Stomach (tissue), 4 donors: ENCODE data around the gene RGS6.

Experiments used
- EP300 ChIP-seq: sonication (generic); formaldehyde crosslinking; IDR thresholded peaks from one replicate; pipeline ENCODE4 v1.6.1; 2017; ENCODE audit warnings: antibody characterized with exemption
- POLR2A ChIP-seq, 4 donors: fragments of 450-650 bp; IDR thresholded peaks; one replicate each; pipeline ENCODE4 v1.6.1; 2016; ENCODE audit warnings: antibody characterized with exemption in 4 of 4, control low read depth in 2 of 4, mild to moderate bottlenecking in 1 of 4, moderate library complexity in 1 of 4
- POLR2AphosphoS5 ChIP-seq, 3 donors: sonication (generic); formaldehyde crosslinking; IDR thresholded peaks; one replicate each; pipeline ENCODE4 v1.6.1; 2016; ENCODE audit warnings: antibody characterized with exemption in 3 of 3
- TF ChIP-seq, protein P1 (sequence below), 7 experiments: fragments of 450-650 bp in 4 of 7; fragments of 200-600 bp in 3 of 7; sonication (generic) in 3 of 7; IDR thresholded peaks; one replicate each; pipeline ENCODE4 v1.5.1; 2016 to 2019; ENCODE audit warnings: antibody characterized with exemption in 7 of 7, control low read depth in 2 of 7, mild to moderate bottlenecking in 1 of 7

GRCh38 chr14:71913342-71913741, 18.9 kb upstream of the RGS6 start:
- TF ChIP-seq, protein P1, sequence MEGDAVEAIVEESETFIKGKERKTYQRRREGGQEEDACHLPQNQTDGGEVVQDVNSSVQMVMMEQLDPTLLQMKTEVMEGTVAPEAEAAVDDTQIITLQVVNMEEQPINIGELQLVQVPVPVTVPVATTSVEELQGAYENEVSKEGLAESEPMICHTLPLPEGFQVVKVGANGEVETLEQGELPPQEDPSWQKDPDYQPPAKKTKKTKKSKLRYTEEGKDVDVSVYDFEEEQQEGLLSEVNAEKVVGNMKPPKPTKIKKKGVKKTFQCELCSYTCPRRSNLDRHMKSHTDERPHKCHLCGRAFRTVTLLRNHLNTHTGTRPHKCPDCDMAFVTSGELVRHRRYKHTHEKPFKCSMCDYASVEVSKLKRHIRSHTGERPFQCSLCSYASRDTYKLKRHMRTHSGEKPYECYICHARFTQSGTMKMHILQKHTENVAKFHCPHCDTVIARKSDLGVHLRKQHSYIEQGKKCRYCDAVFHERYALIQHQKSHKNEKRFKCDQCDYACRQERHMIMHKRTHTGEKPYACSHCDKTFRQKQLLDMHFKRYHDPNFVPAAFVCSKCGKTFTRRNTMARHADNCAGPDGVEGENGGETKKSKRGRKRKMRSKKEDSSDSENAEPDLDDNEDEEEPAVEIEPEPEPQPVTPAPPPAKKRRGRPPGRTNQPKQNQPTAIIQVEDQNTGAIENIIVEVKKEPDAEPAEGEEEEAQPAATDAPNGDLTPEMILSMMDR (IDR thresholded peaks at IDR 0.05), result no peak
- TF ChIP-seq POLR2A (IDR thresholded peaks at IDR 0.05), result no peak
- no peak for TF ChIP-seq POLR2AphosphoS5 (IDR thresholded peaks at IDR 0.05)
- no peak for TF ChIP-seq EP300
